Measurements from ENCODE around the gene MPP3. TPM values are rescaled to one million over a fixed set of nuclear protein-coding genes. Genes with fewer than 3 reads are reported as not detected.
A peak's percentile ranks its signal among the peaks of the same experiment; 100 is the strongest.

The MPP3 gene
- total RNA-seq, 1 donor from 2014 or later = 6.1 TPM

DNA sequence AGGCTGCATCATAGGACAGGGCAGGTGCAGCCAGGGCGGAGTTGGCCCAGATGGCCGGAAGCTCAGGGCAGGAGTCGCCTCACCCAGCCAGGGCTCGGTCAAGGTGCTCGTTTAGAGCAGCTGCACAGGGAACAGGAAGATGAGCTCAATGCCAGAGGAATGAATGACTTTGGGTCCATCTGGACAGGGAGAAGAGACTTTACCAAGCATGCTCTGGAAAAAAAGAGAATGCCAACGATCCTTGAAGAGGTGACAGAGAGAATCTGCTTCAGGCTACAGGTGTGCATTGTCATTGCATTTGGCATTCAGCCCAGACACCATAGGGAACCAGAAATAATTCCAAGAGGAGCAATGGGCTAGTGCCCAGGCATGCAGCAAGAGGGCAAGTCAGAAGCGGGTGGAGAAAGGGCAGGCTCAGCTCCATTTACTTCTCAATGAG lies 6.7 kb upstream of the MPP3 start:
- Histone ChIP-seq H3F3A (ENCODE audit: low read depth) (no peaks in the 10 kb centered on the region), H3K27me3 (peaks cover 17% of the 10 kb centered on the region), H3K4me2 (no peak overlapping the region), H2AFZ (replicated peaks) (no peak overlapping the region), H3K27ac (no peak overlapping the region), H3K4me3 (no peak overlapping the region), H3K9ac (no peak overlapping the region), H3K79me2 (ENCODE audit: low read depth) (no peaks in the 10 kb centered on the region), H4K20me1 (ENCODE audit: low read depth) (no peaks in the 10 kb centered on the region), H3K9me3 (ENCODE audit: low read depth) (no peaks in the 10 kb centered on the region), H3K36me3 (no peaks in the 10 kb centered on the region), H3K4me1 (no peaks in the 10 kb centered on the region)
- H3K36me3 Mint-ChIP-seq = no peaks in the 10 kb centered on the region
- peaks cover 4% of the 10 kb centered on the region for H3K4me1 Mint-ChIP-seq
- peaks cover 11% of the 10 kb centered on the region for H3K27me3 Mint-ChIP-seq (ENCODE audit: insufficient read depth, low read depth)
- no peak for DNase-seq (ENCODE audit: low spot score)
- H3K9me3 Mint-ChIP-seq = no peaks in the 10 kb centered on the region
- TF ChIP-seq EZH2phosphoT487 (IDR thresholded peaks at IDR 0.05) (no peak), EZH2 (IDR thresholded peaks at IDR 0.05) (no peak)
- TF ChIP-seq, protein P1, sequence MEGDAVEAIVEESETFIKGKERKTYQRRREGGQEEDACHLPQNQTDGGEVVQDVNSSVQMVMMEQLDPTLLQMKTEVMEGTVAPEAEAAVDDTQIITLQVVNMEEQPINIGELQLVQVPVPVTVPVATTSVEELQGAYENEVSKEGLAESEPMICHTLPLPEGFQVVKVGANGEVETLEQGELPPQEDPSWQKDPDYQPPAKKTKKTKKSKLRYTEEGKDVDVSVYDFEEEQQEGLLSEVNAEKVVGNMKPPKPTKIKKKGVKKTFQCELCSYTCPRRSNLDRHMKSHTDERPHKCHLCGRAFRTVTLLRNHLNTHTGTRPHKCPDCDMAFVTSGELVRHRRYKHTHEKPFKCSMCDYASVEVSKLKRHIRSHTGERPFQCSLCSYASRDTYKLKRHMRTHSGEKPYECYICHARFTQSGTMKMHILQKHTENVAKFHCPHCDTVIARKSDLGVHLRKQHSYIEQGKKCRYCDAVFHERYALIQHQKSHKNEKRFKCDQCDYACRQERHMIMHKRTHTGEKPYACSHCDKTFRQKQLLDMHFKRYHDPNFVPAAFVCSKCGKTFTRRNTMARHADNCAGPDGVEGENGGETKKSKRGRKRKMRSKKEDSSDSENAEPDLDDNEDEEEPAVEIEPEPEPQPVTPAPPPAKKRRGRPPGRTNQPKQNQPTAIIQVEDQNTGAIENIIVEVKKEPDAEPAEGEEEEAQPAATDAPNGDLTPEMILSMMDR (IDR thresholded peaks at IDR 0.05) = no peak
- H3K27ac Mint-ChIP-seq = no peak overlapping the region
- H3K4me3 Mint-ChIP-seq = no peak overlapping the region

DNA sequence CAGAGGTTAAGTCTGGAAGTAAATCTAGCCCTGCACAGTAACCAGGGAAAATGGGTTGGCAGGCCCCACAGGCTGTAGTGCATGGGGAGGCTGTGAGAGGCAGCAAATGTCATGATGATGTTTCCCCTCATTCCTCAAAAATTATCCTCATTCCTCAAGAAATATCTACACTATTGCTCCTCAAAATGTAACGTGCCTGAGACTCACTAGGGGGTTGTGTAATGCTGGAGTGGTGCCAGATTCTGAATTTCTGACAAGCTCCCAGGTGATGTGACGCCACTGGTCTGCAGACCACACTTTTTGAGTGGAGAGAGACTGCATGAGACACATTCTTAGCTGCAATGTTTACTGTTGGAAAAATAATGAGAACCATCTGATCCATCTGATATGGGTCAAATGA lies 1.2 kb upstream of the MPP3 start:
- Histone ChIP-seq H3K4me2 (no peak overlapping the region), H3K4me3 (no peak overlapping the region)

DNA sequence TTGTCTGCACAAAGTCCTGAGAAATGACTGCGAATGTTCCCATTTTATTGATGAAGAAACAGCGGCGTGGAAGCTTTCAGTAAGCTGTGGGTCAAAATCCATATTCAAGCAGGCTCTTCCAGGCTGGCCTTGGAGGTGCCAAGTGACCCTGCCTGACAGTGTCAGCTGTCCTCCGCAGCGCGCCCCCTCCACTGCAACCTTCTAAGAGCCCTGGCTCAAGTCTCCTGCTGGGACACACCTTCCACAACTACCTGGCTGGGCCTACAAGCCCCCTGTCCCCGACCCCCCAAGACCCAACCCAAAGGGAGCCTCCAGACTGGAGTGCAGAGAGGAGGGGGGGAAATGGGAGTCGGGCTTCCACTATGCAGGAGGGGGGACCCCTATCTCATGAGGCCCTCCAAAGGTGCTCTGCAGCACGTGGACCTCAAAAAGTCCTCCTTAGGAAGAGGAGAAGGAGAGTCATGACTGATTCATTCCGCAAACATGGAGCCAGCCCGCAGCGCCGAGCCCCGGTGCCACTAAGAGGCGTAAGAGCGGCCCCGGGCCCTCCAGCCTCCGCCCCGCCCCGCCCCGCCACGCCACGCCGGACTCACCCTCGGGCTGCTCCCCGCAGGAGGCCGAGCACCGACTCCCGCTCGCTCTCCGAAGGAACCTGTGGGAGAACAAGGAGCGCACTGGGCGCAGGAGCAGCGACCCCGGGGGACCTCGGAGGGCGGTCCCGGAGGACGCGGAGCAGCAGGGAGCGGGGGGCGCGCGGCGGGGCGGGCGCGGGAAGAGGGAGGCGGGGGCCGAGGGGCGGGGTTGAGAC lies 574 bp downstream of the MPP3 start:
- no peaks in the 10 kb centered on the region for H3K9me3 ChIP-seq (ENCODE audit: low read depth)
- Mint-ChIP-seq H3K9me3 (peaks cover 10% of the 10 kb centered on the region), H3K4me1 (peaks cover 26% of the 10 kb centered on the region), H3K4me3 (peak overlapping the region; percentile 88), H3K27ac (no peak overlapping the region), H3K36me3 (peaks cover 7% of the 10 kb centered on the region), H3K27me3 (ENCODE audit: insufficient read depth, low read depth) (peaks cover 22% of the 10 kb centered on the region)
- H2AFZ ChIP-seq (replicated peaks) = peak overlapping the region; percentile 92
- H3K4me2 ChIP-seq = peak overlapping the region; percentile 83
- H3K4me1 ChIP-seq = peaks cover 8% of the 10 kb centered on the region
- H3F3A ChIP-seq (ENCODE audit: low read depth) = peaks cover 20% of the 10 kb centered on the region
- H4K20me1 ChIP-seq (ENCODE audit: low read depth) = no peaks in the 10 kb centered on the region
- TF ChIP-seq EZH2phosphoT487 (IDR thresholded peaks at IDR 0.05) (no peak), EZH2 (IDR thresholded peaks at IDR 0.05) (peak; percentile 38)
- H3K27ac ChIP-seq = no peak overlapping the region
- no peaks in the 10 kb centered on the region for H3K79me2 ChIP-seq (ENCODE audit: low read depth)
- peak; percentile 57 for DNase-seq (ENCODE audit: low spot score)
- H3K9ac ChIP-seq = no peak overlapping the region
- peaks cover 44% of the 10 kb centered on the region for H3K27me3 ChIP-seq
- no peaks in the 10 kb centered on the region for H3K36me3 ChIP-seq
- H3K4me3 ChIP-seq = peak overlapping the region; percentile 78

More for the DNA sequence above, 1.2 kb upstream of the MPP3 start:
- no peak for DNase-seq (ENCODE audit: low spot score)
- no peak overlapping the region for H3K27ac Mint-ChIP-seq
- Histone ChIP-seq H3F3A (ENCODE audit: low read depth) (peaks cover 20% of the 10 kb centered on the region), H3K4me1 (peaks cover 8% of the 10 kb centered on the region), H3K27me3 (peaks cover 46% of the 10 kb centered on the region), H2AFZ (replicated peaks) (peak overlapping the region; percentile 92), H3K27ac (no peak overlapping the region), H3K79me2 (ENCODE audit: low read depth) (no peaks in the 10 kb centered on the region), H3K9me3 (ENCODE audit: low read depth) (no peaks in the 10 kb centered on the region), H3K9ac (no peak overlapping the region), H4K20me1 (ENCODE audit: low read depth) (no peaks in the 10 kb centered on the region), H3K36me3 (no peaks in the 10 kb centered on the region)
- TF ChIP-seq, protein P1 (IDR thresholded peaks at IDR 0.05) = no peak
- no peak for TF ChIP-seq EZH2 (IDR thresholded peaks at IDR 0.05)
- no peak for TF ChIP-seq EZH2phosphoT487 (IDR thresholded peaks at IDR 0.05)
- peak overlapping the region; percentile 94 for H3K4me3 Mint-ChIP-seq
- peaks cover 26% of the 10 kb centered on the region for H3K4me1 Mint-ChIP-seq
- H3K9me3 Mint-ChIP-seq = peaks cover 10% of the 10 kb centered on the region
- H3K27me3 Mint-ChIP-seq (ENCODE audit: insufficient read depth, low read depth) = peaks cover 24% of the 10 kb centered on the region
- H3K36me3 Mint-ChIP-seq = peaks cover 5% of the 10 kb centered on the region

DNA sequence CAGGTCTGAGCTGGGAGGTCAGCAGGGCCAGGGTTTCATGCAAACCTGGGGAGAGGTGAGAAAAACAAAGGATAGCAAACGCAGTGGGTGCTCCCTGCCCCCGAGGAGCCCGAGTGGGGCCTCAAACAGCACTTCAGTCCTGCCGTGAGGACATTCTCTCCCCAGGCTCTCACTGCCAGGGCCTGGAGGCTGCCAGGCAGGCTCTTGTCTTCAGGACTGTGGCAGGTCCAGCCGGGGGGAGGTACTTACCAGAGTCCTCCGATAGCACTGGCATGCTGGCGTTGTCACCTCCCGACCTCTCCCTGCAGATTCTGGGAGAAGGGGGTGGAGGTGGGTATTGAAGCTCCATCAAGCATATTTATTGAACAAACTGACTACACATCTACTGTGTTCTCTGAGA lies 1.3 kb downstream of the MPP3 start:
- H3K4me1 ChIP-seq = peaks cover 8% of the 10 kb centered on the region
- H3K79me2 ChIP-seq (ENCODE audit: low read depth) = no peaks in the 10 kb centered on the region
- peak overlapping the region; percentile 88 for H3K4me3 Mint-ChIP-seq
- H3K4me1 Mint-ChIP-seq = peaks cover 26% of the 10 kb centered on the region
- no peak overlapping the region for H3K9ac ChIP-seq
- TF ChIP-seq, protein P1 (IDR thresholded peaks at IDR 0.05) = no peak
- TF ChIP-seq EZH2phosphoT487 (IDR thresholded peaks at IDR 0.05) (no peak), EZH2 (IDR thresholded peaks at IDR 0.05) (no peak)
- no peak overlapping the region for H3K27ac ChIP-seq
- peaks cover 44% of the 10 kb centered on the region for H3K27me3 ChIP-seq
- no peak overlapping the region for H2AFZ ChIP-seq (replicated peaks)
- H3K9me3 ChIP-seq (ENCODE audit: low read depth) = no peaks in the 10 kb centered on the region
- H3F3A ChIP-seq (ENCODE audit: low read depth) = peaks cover 20% of the 10 kb centered on the region
- no peak overlapping the region for H3K4me2 ChIP-seq
- no peak overlapping the region for H3K4me3 ChIP-seq
- no peaks in the 10 kb centered on the region for H4K20me1 ChIP-seq (ENCODE audit: low read depth)
- H3K36me3 ChIP-seq = no peaks in the 10 kb centered on the region
- H3K36me3 Mint-ChIP-seq = peaks cover 7% of the 10 kb centered on the region
- peaks cover 22% of the 10 kb centered on the region for H3K27me3 Mint-ChIP-seq (ENCODE audit: insufficient read depth, low read depth)
- peak; percentile 27 for DNase-seq (ENCODE audit: low spot score)
- no peak overlapping the region for H3K27ac Mint-ChIP-seq
- peaks cover 10% of the 10 kb centered on the region for H3K9me3 Mint-ChIP-seq

Measured in neural progenitor cell (in vitro differentiated cells).